GM12864 (cell line): ENCODE results near the gene ADAMTS2.

Experiments
- DNase-seq: peaks from one replicate; pipeline ENCODE4 v3.0.0-alpha.2; 2011; ENCODE audit warnings: low read depth
- H3K4me3 ChIP-seq: 2 replicates; pipeline ENCODE4 v1.5.1; 2011; ENCODE audit warnings: mild to moderate bottlenecking, low read depth, low read length, control low read depth
- TF ChIP-seq, protein P1 (sequence below): IDR thresholded peaks from 2 replicates; pipeline ENCODE4 v1.5.1; 2011; ENCODE audit warnings: low read depth, mild to moderate bottlenecking, moderate library complexity, low read length, control low read depth, inconsistent platforms; ENCODE audit errors: missing control alignments

Gene ADAMTS2

DNA sequence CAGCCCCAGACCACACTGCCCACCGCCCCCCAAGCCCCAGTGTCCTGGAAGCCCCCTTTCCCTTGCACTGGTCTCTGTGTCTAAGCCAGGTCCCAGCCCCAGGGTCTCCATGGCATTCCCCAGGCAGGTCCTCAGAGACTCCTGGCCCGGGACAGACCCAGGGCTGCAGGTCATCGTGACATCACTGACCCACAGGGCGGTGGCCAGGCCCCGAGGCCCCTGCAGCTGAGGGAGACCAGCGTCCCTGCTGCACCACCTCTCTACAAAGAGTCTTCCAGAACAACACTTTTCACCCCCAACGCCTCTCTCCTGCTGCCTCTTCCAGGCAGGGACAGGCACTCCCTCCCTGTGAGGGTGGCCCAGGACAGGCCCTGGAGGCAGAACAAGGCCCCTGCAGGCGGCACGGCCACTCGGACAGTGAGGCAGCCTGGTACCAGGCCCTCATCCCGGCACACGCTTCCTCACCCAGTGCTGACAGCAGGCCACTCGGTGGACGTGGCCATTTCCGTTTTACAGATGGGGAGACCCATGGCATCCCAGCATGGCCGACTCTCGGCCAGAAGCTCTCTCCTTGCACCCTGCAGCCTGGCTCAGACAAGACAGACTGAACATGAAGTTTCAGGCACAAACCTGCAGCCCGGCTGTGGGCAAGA lies 136.4 kb downstream of the ADAMTS2 start:
- DNase-seq = no peak
- TF ChIP-seq, protein P1, sequence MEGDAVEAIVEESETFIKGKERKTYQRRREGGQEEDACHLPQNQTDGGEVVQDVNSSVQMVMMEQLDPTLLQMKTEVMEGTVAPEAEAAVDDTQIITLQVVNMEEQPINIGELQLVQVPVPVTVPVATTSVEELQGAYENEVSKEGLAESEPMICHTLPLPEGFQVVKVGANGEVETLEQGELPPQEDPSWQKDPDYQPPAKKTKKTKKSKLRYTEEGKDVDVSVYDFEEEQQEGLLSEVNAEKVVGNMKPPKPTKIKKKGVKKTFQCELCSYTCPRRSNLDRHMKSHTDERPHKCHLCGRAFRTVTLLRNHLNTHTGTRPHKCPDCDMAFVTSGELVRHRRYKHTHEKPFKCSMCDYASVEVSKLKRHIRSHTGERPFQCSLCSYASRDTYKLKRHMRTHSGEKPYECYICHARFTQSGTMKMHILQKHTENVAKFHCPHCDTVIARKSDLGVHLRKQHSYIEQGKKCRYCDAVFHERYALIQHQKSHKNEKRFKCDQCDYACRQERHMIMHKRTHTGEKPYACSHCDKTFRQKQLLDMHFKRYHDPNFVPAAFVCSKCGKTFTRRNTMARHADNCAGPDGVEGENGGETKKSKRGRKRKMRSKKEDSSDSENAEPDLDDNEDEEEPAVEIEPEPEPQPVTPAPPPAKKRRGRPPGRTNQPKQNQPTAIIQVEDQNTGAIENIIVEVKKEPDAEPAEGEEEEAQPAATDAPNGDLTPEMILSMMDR = no peak
- H3K4me3 ChIP-seq = no peak overlapping the region

DNA sequence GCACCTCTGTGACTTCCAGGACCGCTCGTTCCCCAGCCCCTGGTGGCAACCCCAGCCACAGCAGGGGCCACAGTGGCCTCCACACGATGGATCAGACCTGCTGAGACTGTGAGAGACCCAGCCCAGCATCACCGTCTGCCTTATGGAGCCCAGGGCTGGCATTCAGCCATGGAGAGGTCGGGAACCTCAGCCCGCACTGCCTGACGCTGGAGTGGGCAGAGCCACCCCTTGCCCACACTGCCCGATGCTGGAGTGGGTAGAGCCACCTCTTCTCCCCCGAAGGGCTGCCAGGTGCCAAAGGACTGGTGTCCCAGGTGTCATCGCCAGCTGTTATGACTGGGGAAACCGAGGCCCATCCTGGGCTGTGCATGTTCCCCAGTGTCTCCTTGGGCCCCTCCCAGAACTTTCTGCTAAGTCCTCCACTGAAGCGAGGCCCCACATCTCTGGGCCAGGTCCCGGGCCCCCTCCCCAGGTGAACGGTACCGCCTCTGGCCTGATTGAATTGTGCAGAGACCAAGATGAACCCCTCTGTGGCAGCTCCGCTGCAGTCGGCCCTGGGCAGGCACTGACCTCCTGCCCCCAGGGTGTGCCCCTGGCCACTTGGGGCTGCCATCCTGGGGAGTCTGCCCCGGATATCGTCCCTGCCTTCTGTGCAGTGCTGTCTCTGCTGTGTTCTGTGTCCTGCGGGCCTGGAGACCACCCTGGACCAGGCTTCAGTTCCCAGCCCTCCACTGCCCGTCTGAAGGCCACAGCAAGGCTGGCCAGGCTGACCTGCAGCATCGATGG lies 137.1 kb downstream of the ADAMTS2 start:
- no peak for DNase-seq
- TF ChIP-seq, protein P1 = no peak
- H3K4me3 ChIP-seq = no peak overlapping the region

DNA sequence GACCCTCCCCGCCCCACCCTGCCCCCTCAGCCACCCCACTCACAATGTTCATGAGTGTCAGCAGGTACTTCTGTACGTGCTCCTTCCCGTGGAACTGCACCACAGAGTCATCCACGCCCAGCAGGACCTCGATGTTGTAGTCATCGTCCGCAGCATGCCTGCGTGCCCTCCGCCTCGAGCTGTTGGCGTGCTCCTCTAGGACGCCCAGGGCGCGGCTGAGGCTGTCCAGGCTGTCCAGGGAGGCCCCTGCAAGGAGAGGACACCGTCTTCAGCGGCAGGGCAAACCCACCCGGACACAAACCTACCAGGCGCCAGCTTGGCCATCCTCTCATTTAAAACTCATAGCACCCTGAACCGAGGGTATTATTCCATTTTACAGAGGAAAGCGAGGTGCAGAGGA lies 137.8 kb downstream of the ADAMTS2 start:
- H3K4me3 ChIP-seq = no peak overlapping the region
- DNase-seq = no peak
- TF ChIP-seq, protein P1 = no peak

DNA sequence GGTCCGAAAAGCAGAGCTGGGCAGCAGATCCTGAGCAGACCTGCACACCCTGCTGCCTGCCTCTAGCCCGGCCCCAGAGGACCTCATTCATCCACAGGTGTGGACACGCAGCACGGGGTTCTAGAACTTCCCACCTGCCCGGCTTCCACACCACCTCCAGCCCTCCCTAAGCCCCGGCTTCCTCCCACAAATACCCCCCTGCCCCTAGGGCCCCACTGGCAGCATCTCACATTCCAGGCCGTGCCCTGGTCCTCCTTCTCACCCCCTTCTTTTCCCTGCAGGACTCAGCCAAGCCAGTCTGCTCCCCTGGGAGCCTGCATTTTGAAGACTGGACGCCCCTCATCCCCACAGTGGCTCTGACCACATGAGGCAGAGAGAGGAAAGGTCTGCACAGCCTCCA lies 138.9 kb downstream of the ADAMTS2 start:
- TF ChIP-seq, protein P1 = no peak
- DNase-seq = no peak
- no peak overlapping the region for H3K4me3 ChIP-seq

DNA sequence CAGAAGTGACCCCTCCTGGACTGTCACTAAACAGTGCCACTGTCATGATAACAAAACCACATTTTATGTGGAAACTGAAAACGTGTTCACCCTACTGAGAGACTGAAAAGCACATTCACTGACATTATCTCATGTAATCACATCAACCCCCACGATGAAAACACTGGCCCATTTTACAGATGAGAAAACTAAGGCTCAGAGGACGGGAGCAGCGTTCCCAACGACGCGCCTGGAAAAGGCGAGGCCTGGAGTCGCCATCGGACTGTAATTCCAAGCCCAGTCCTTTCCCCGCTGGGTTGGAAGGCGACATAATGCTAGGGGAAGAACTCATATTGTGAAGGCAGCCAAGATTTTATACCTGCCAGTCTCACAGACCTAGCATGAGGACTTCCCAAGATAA lies 140.0 kb downstream of the ADAMTS2 start:
- no peak for DNase-seq
- H3K4me3 ChIP-seq = no peak overlapping the region
- TF ChIP-seq, protein P1 = no peak

DNA sequence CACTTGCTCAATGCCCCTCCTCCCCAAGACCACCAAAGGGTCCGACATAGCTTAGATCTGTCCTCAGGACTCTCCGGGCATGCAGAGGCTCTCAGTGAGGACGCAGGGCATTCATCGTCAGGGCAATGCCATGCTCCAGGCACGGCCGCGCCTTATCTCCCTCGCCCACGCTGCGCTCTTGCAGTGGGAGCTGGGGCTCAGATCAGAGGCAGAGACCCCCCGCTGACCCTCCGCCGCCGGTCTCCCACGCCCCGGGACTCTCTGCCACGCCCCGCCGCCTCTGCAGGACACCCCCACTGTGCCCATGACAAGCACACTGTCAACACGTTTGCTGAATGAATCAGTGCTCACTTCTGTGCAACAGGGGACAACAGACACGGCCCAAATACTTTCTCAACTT lies 140.7 kb downstream of the ADAMTS2 start:
- H3K4me3 ChIP-seq = no peak overlapping the region
- TF ChIP-seq, protein P1 = no peak
- no peak for DNase-seq
